ENCODE results near the gene UBE2O.
A peak's percentile ranks its signal among the peaks of the same experiment; 100 is the strongest.

Gene UBE2O

DNA sequence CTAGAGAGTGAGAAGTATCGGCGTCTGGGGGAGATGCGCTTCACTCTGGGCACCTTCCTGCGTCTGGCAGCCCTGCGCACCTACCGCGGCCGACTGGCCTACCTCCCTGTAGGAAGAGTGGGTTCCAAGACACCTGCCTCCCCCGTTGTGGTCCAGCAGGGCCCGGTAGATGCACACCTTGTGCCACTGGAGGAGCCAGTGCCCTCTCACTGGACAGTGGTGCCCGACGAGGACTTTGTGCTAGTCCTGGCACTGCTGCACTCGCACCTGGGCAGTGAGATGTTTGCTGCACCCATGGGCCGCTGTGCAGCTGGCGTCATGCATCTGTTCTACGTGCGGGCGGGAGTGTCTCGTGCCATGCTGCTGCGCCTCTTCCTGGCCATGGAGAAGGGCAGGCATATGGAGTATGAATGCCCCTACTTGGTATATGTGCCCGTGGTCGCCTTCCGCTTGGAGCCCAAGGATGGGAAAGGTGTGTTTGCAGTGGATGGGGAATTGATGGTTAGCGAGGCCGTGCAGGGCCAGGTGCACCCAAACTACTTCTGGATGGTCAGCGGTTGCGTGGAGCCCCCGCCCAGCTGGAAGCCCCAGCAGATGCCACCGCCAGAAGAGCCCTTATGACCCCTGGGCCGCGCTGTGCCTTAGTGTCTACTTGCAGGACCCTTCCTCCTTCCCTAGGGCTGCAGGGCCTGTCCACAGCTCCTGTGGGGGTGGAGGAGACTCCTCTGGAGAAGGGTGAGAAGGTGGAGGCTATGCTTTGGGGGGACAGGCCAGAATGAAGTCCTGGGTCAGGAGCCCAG is 65.8 kb downstream of the UBE2O start:
- TF ChIP-seq, protein P1, sequence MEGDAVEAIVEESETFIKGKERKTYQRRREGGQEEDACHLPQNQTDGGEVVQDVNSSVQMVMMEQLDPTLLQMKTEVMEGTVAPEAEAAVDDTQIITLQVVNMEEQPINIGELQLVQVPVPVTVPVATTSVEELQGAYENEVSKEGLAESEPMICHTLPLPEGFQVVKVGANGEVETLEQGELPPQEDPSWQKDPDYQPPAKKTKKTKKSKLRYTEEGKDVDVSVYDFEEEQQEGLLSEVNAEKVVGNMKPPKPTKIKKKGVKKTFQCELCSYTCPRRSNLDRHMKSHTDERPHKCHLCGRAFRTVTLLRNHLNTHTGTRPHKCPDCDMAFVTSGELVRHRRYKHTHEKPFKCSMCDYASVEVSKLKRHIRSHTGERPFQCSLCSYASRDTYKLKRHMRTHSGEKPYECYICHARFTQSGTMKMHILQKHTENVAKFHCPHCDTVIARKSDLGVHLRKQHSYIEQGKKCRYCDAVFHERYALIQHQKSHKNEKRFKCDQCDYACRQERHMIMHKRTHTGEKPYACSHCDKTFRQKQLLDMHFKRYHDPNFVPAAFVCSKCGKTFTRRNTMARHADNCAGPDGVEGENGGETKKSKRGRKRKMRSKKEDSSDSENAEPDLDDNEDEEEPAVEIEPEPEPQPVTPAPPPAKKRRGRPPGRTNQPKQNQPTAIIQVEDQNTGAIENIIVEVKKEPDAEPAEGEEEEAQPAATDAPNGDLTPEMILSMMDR (IDR thresholded peaks at IDR 0.05; ENCODE audit: low read depth, low read length): no peak
- TF ChIP-seq POLR2A (IDR thresholded peaks at IDR 0.05; ENCODE audit: extremely low read depth, insufficient read length): no peak
- TF ChIP-seq, protein P2, sequence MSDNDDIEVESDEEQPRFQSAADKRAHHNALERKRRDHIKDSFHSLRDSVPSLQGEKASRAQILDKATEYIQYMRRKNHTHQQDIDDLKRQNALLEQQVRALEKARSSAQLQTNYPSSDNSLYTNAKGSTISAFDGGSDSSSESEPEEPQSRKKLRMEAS (IDR thresholded peaks at IDR 0.05; ENCODE audit: low read depth, low read length): no peak
- no peak for DNase-seq (ENCODE audit: low read depth)
- no peak overlapping the region for H3K4me3 ChIP-seq (ENCODE audit: low read depth, low read length)

DNA sequence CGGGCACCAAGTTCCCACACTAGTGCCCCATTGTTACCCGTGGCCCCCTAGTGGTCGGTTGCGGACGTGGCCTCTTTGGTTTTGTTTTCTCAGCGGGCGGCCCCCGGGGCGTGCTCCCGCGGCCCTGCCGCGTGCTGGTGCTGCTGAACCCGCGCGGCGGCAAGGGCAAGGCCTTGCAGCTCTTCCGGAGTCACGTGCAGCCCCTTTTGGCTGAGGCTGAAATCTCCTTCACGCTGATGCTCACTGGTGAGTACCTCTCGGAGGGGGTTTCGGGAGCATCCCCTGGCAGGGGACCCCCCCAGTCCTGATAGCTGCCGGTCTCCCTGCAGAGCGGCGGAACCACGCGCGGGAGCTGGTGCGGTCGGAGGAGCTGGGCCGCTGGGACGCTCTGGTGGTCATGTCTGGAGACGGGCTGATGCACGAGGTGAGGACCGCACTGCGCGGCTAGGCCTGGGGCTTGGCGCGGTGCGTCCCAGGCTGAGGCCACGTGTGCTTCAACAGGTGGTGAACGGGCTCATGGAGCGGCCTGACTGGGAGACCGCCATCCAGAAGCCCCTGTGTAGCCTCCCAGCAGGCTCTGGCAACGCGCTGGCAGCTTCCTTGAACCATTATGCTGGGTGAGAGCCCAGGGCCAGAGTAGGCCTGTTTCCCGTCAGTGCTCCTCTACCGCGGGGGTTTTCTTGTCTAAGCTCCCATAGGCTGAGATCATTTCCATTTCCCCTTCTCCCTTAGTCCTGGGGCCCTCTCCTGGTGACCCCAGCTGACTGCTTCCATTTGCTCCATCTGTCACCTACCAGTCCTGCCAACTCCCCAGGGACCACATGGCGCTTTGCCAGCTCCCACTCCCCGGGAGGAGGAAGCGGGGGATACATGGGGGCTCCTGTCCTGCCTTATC is 66.8 kb downstream of the UBE2O start:
- peak; percentile 83 for DNase-seq (ENCODE audit: low read depth)

DNA sequence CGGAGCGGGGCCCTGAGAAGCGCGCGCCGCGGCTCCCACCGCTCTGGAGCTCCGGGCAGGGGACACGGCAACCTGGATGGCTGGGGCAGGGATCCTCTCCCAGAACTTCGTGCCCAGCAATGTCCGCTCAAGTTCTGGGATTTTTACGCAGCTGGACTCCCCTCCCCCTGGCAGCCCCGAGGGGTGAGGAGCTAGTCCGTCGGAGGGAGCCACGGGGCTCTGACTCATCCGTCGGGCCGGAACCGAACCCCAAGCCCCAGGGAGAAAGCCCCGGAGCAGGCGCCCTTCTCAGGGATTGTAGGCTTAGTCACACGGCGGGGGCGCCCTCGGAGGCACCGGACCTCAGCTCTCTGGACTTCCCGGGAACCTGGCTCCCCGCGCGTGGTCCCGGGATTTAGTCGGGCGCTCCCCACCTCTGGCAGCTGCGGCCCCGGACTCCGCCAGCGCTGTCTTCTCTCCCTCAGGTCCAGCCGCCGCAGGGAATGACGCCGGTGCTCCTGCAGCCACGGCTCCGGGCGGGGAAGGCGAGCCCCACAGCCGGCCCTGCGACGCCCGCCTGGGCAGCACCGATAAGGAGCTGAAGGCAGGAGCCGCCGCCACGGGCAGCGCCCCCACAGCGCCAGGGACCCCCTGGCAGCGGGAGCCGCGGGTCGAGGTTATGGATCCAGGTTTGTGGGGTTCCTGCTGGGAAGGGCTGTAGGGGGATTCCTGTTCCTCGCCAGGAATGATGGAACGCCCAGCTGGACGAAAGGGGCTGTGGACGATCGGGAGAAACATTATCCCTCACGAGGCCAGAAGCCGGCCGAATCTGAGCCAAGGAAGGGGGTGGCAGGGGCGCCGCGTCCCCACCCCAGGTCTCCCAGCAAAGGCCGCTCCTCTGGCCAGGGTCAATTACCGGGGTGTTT is 67.7 kb downstream of the UBE2O start:
- TF ChIP-seq, protein P1 (IDR thresholded peaks at IDR 0.05; ENCODE audit: low read depth, low read length): no peak
- no peak overlapping the region for H3K4me3 ChIP-seq (ENCODE audit: low read depth, low read length)
- peak; percentile 26 for DNase-seq (ENCODE audit: low read depth)

More for the DNA sequence above, 66.8 kb downstream of the UBE2O start:
- no peak overlapping the region for H3K4me3 ChIP-seq (ENCODE audit: low read depth, low read length)
- TF ChIP-seq, protein P1 (IDR thresholded peaks at IDR 0.05; ENCODE audit: low read depth, low read length): peak; percentile 58
- TF ChIP-seq, protein P2 (IDR thresholded peaks at IDR 0.05; ENCODE audit: low read depth, low read length): peak; percentile 74
- no peak for TF ChIP-seq POLR2A (IDR thresholded peaks at IDR 0.05; ENCODE audit: extremely low read depth, insufficient read length)
- TF ChIP-seq MYC (IDR thresholded peaks at IDR 0.05; ENCODE audit: low read depth, low read length): peak; percentile 74

DNA sequence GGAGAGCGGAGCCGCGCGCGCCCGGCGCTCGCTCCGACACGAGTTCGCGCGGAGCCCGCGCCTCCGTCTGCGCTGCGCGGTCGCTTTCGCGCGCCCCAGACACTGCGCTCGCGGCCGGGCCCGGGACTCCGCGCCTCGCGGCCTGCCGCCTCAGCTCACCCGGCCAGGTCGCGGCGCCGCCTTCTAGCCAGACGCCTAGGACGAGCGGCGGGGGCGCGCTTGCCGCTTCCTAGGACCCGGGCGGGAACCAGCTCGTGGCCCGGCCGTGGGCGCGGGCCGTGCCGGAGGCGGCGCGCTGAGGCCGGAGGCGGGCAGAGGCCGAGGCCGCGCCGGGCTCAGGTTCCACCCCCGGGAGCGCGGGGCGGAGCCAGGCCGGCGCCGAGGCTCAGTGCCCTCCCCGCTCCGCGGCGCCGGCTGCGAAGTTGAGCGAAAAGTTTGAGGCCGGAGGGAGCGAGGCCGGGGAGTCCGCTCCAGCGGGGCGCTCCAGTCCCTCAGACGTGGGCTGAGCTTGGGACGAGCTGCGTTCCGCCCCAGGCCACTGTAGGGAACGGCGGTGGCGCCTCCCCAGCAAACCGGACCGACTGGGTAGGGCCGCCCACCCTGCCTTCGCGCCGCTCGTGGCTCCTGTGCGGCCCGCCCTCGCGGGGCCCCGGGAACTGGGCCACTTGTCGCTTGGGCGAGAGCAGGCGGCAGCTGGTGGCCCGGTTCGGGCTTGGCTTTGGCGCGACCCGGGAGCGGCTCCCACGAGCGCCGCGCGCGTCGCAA is 68.5 kb downstream of the UBE2O start, which contains the start of gene SPHK1:
SPHK1 (plus strand) TSS at position 388 of the 765 bp plus-strand sequence. CDS start 1,036 bp downstream, outside the sequence.
- H3K4me3 ChIP-seq (ENCODE audit: low read depth, low read length): peak within 1 kb of the TSS; percentile 48
- TF ChIP-seq, protein P2 (IDR thresholded peaks at IDR 0.05; ENCODE audit: low read depth, low read length): no peak; the same call in 1 of the 2 replicates
- peak; percentile 35 for TF ChIP-seq POLR2A (IDR thresholded peaks at IDR 0.05; ENCODE audit: extremely low read depth, insufficient read length)
- TF ChIP-seq, protein P1 (IDR thresholded peaks at IDR 0.05; ENCODE audit: low read depth, low read length): no peak
- TF ChIP-seq MYC (IDR thresholded peaks at IDR 0.05; ENCODE audit: low read depth, low read length): 0 out of 2 replicates have a peak, but pooled peaks have one; percentile 51
- DNase-seq (ENCODE audit: low read depth): peak; percentile 84
